Stomach (tissue), 9 donors: ENCODE data around the gene RASSF4. TPM values are rescaled to one million over a fixed set of nuclear protein-coding genes. Genes with fewer than 3 reads are reported as not detected.

Experiments used
- DNase-seq, 2 donors: peaks; one replicate each; pipeline versions ENCODE4 v3.0.0 to v3.0.0-alpha.2; 2013 to 2019
- H3K27ac ChIP-seq, 5 donors: fragments of 200-600 bp in 4 of 5; sonication (generic) in 4 of 5; one replicate each; pipeline ENCODE4 v1.5.1; 2013 to 2019; ENCODE audit warnings: mild to moderate bottlenecking in 1 of 5, moderate library complexity in 1 of 5
- H3K27me3 ChIP-seq, 3 donors: fragments of 200-600 bp; sonication (generic); one replicate each; pipeline ENCODE4 v1.5.1; 2017 to 2019; ENCODE audit warnings: mixed run types in 1 of 3
- H3K36me3 ChIP-seq, 4 donors: fragments of 200-600 bp; sonication (generic); 1 replicate in 3 of 4; 2 replicates in 1 of 4; pipeline ENCODE4 v1.5.1; 2016 to 2019
- H3K4me1 ChIP-seq, 4 donors: fragments of 200-600 bp; sonication (generic); one replicate each; pipeline ENCODE4 v1.5.1; 2016 to 2019
- H3K4me3 ChIP-seq, 4 donors: fragments of 200-600 bp; sonication (generic) in 3 of 4; one replicate each; pipeline ENCODE4 v1.5.1; 2016 to 2019; ENCODE audit warnings: mild to moderate bottlenecking in 1 of 4
- H3K9me3 ChIP-seq, 4 donors: fragments of 200-600 bp; sonication (generic); one replicate each; pipeline ENCODE4 v1.5.1; 2016 to 2019
- EP300 ChIP-seq: sonication (generic); formaldehyde crosslinking; IDR thresholded peaks from one replicate; pipeline ENCODE4 v1.6.1; 2017; ENCODE audit warnings: antibody characterized with exemption
- POLR2A ChIP-seq, 4 donors: fragments of 450-650 bp; IDR thresholded peaks; one replicate each; pipeline ENCODE4 v1.6.1; 2016; ENCODE audit warnings: antibody characterized with exemption in 4 of 4, control low read depth in 2 of 4, mild to moderate bottlenecking in 1 of 4, moderate library complexity in 1 of 4
- POLR2AphosphoS5 ChIP-seq, 3 donors: sonication (generic); formaldehyde crosslinking; IDR thresholded peaks; one replicate each; pipeline ENCODE4 v1.6.1; 2016; ENCODE audit warnings: antibody characterized with exemption in 3 of 3
- WGBS, 5 donors: extraction: QIAGEN DNeasy Blood & Tissue Kit in 3 of 5; methylation state at CpG; one replicate each; pipeline versions ENCODE4 v1.1.5 to v1.1.7; 2013 to 2018; 5-methylcytosine and 5-hydroxymethylcytosine counted together
- intact Hi-C: fragments of 100-400 bp; cut with DNase I; formaldehyde crosslinking; loops from one replicate; pipeline ENCODE4 v1.15.1; 2023; ENCODE audit warnings: low total_unique reads
- polyA plus RNA-seq, 3 donors: library from polyadenylated mRNA; stranded (reverse); fragments of 200-250 nt; gene quantifications; one replicate each; pipeline ENCODE4 v1.2.3, GENCODE V29; 2013
- total RNA-seq, 5 donors: library from RNA; depleted of rRNA; stranded (reverse); fragments of >200 nt; gene quantifications; one replicate each; pipeline versions ENCODE4 v1.1.0 to v1.2.3, GENCODE V29; 2014 to 2016
- TF ChIP-seq, protein P1 (sequence below), 7 experiments: fragments of 450-650 bp in 4 of 7; fragments of 200-600 bp in 3 of 7; sonication (generic) in 3 of 7; IDR thresholded peaks; one replicate each; pipeline ENCODE4 v1.5.1; 2016 to 2019; ENCODE audit warnings: antibody characterized with exemption in 7 of 7, control low read depth in 2 of 7, mild to moderate bottlenecking in 1 of 7
- donor health status: healthy with polysubstance abuse.
- donor health status: Bipolar disorder and iron deficiency.
- donor health status: healthy.

RASSF4 gene
- total and polyA plus RNA-seq, 8 donors: 7.8 to 74.5 (median 14.6) TPM

DNA sequence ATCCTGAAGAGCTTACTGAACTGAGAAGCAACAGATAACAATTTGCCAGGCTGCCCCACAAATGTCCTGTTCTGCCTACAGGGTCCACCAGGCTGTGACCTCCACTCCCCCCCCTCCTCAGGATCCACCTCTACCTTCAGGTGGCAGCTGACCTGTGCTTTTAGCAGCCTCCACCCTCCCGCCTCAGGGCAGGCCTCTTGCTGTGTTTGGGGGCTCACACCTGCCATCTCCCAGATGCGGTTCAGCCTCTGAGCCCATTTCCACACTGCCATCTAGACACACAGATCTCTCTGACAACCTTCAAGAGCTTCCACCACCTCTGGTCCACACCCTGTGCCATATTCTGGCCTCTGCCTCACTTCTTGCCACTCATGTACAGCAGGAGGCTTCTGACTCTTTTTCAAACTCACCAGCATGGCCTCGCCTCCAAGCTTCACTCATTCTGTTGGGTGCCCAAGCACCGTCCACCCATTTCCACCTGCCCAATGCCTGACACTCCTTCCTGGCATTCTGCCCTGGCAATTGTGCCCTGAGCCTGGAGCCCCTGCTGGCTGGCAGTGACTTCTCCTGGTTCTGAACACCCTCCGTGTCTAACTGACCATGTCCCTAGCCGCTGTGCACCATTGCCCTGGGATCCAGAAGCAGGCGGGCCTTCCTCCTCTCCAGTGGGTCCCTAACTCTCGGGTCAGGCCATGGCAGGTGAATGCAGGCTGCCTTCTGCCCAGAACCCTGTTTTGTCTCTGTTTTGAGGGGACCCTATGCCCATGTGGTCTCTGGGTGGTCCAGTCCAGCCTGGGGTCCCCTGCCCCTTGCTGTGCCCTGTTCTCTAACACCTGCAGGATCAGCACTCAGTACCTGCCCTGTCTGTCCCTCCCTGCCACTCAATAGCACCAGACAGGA, 30.0 kb upstream of the RASSF4 start:
- Histone ChIP-seq H3K9me3 (no peaks in the 10 kb centered on the region), H3K4me1 (peaks cover 6 to 13% (median 10%) of the 10 kb centered on the region in 4 donors), H3K27ac (no peak overlapping the region), H3K36me3 (no peaks in the 10 kb centered on the region), H3K27me3 (no peaks in the 10 kb centered on the region), H3K4me3 (no peak overlapping the region)
- 76 to 92% (median 79%) methylated on average over 8 of the region's 8 CpGs for whole genome bisulfite sequencing, 5 donors
- TF ChIP-seq, protein P1, sequence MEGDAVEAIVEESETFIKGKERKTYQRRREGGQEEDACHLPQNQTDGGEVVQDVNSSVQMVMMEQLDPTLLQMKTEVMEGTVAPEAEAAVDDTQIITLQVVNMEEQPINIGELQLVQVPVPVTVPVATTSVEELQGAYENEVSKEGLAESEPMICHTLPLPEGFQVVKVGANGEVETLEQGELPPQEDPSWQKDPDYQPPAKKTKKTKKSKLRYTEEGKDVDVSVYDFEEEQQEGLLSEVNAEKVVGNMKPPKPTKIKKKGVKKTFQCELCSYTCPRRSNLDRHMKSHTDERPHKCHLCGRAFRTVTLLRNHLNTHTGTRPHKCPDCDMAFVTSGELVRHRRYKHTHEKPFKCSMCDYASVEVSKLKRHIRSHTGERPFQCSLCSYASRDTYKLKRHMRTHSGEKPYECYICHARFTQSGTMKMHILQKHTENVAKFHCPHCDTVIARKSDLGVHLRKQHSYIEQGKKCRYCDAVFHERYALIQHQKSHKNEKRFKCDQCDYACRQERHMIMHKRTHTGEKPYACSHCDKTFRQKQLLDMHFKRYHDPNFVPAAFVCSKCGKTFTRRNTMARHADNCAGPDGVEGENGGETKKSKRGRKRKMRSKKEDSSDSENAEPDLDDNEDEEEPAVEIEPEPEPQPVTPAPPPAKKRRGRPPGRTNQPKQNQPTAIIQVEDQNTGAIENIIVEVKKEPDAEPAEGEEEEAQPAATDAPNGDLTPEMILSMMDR (IDR thresholded peaks at IDR 0.05): no peak
- TF ChIP-seq POLR2A (IDR thresholded peaks at IDR 0.05): no peak
- TF ChIP-seq POLR2AphosphoS5 (IDR thresholded peaks at IDR 0.05): no peak
- no peak for TF ChIP-seq EP300
- intact Hi-C loops: loop anchor here (5.0 kb wide), 1 partner anchor 38 kb away; no protein-coding TSS in a partner anchor
- DNase-seq: no peak

DNA sequence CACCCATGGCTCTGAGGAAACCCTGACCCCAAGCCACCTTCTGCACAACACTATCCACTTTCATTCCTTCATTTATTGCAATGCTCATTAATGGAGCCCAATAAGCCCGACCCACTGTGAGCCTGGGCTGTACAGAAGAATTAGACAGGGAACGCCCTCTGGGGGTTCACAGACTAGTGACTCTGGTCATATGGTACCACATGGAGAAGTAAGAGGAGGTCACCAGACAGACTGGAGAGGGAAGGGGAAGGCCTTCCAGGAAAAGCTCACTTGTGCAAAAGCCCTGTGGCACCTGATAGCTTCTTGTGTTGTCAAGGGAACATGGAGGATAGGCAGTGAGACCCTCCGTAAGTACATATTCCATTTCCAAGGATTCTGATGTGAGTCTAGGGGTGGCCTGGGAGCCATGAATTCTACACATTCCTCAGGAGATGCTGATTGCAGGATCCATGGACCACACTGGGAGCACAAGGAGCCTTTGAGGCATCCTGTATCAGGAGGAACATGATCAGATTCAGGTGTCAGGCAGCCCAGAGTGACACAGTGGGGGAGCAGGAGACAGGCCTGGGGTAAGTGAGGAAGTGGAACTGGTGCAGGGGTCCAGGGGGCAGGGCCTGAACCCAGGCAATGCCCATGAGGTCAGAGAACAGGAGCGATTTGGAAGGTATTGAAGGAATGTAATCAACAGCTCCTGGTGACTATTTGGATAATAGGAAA, 28.5 kb upstream of the RASSF4 start:
- Histone ChIP-seq H3K36me3 (no peaks in the 10 kb centered on the region), H3K4me3 (no peak overlapping the region), H3K4me1 (peaks cover 11 to 24% (median 19%) of the 10 kb centered on the region in 4 donors), H3K9me3 (no peaks in the 10 kb centered on the region), H3K27ac (no peak overlapping the region), H3K27me3 (no peaks in the 10 kb centered on the region)
- intact Hi-C loops: loop anchor here (5.0 kb wide), 1 partner anchor 36 kb away; no protein-coding TSS in a partner anchor
- WGBS, 5 donors: 71 to 92% (median 83%) methylated on average over 4 of the region's 4 CpGs
- no peak for TF ChIP-seq POLR2A (IDR thresholded peaks at IDR 0.05)
- DNase-seq: no peak

DNA sequence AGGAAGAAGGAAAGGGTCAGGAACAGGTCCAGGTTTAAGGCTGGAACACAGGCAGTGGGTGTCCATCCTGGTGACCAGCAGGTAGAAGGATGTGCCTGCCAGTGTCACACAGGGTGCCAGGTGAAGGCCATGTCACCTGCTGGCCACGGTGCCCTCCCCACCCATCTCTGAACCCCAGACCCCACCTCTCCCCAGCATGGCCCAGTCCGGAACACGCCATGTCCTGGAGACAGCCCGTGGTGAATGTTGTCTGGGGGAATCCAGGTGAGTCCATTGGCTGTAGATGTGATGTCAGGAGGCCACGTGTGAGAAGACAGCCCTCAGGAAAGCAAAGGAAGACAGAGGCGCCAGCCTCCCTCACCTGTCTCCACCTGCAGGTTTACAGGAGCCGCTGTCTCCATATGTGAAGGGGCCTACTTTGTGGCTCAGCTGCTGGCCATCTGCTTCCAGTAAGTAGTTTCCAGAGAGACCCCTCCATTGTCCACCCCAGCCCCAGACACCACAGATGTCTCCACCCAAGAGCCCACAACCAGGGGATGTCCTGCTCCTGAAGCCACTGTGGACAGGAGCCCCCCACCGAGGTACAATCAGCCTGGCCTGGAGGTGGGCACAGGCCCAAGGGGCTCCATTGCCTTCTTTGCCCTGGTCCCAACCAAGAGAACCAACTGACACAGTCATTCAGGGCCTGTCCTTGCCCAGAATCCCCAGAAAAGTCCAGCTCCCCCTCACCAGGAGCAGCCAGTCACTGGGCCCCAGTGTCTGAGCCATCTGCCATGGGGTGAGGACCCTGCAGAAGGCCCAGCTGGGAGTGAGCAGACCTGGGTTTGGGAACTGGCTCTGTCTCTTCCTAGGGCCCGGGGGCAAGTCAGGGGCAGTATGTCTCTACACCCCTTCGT, 27.7 kb upstream of the RASSF4 start:
- TF ChIP-seq POLR2AphosphoS5 (IDR thresholded peaks at IDR 0.05): no peak
- TF ChIP-seq, protein P1 (IDR thresholded peaks at IDR 0.05): no peak
- TF ChIP-seq EP300: no peak
- TF ChIP-seq POLR2A (IDR thresholded peaks at IDR 0.05): no peak
- Histone ChIP-seq H3K27ac (no peak overlapping the region), H3K9me3 (no peaks in the 10 kb centered on the region), H3K4me3 (no peak overlapping the region), H3K4me1 (peaks cover 11 to 29% (median 19%) of the 10 kb centered on the region in 4 donors), H3K27me3 (no peaks in the 10 kb centered on the region), H3K36me3 (no peaks in the 10 kb centered on the region)
- intact Hi-C loops: loop anchor here (5.0 kb wide), 1 partner anchor 35 kb away; no protein-coding TSS in a partner anchor
- no peak for DNase-seq
- WGBS, 5 donors: 81 to 92% (median 88%) methylated on average over 9 to 10 of the region's 10 CpGs

DNA sequence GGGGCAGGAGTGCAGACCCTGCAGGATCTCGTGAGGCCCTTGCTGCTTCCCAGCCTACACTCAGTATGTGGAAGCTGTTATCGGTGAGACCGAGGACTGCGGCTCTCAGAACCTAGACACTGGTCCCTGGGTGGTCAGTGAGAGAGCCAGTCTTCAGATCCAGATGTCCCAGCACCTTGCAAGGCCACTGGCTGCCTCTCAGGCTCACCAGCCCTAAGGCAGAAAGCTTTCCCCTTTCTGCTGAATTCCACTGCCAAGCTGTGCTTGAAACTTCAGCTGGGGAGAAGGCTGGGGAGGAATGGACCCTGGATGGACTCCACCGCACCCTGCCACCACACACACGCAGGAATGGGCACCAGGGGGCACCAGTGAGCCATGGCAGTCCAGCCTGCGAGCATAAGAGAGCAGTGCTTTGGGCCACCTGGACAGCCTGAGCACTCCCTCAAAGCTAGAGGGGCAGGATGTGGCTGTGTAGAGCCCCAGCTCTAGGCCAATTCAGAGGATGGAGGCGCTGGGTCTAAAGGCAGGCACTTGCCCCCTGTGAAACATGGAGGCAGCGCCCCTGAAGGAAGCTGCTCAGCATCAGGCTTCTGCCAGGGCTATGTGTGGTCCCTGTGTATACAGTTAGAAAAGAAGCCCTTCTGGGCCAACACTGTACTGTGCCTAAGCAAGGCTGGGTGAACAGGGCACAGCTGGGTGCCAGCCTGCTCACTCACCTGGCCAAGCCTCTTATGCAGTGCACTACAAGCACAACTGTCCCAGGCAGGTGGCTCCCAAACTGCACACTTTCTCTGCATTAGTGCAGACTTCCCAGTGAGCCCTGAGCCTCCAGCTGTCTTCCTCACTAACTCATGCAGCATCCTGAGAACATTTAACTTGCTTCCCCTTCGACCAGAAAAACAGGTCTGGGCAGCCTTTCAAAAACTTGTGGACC, 26.8 kb upstream of the RASSF4 start:
- DNase-seq: peak; percentile 94 to 96
- H3K4me1 ChIP-seq: peaks cover 11 to 29% (median 19%) of the 10 kb centered on the region in 4 donors
- intact Hi-C loops: loop anchor here (5.0 kb wide), 1 partner anchor 35 kb away; no protein-coding TSS in a partner anchor
- TF ChIP-seq POLR2AphosphoS5 (IDR thresholded peaks at IDR 0.05): peak in 1 of 3 donors; percentile 82
- no peak for TF ChIP-seq POLR2A (IDR thresholded peaks at IDR 0.05)
- TF ChIP-seq, protein P1 (IDR thresholded peaks at IDR 0.05): peak in 6 of 7 experiments; percentile 77 to 97 (median 96)
- TF ChIP-seq EP300: no peak
- 46 to 68% (median 49%) methylated on average over 7 to 10 of the region's 10 CpGs for WGBS, 5 donors
- H3K27me3 ChIP-seq: no peaks in the 10 kb centered on the region
- no peaks in the 10 kb centered on the region for H3K9me3 ChIP-seq
- H3K27ac ChIP-seq: no peak overlapping the region
- no peaks in the 10 kb centered on the region for H3K36me3 ChIP-seq
- no peak overlapping the region for H3K4me3 ChIP-seq
